HG03064 (cell line): Measurements from ENCODE around the gene RTCB.

Experiments used
- ATAC-seq: cut with Tn5 transposase; IDR thresholded peaks from one replicate; pipeline ENCODE4 v1.9.1; 2021; ENCODE audit warnings: low read depth; ENCODE audit not compliant: unreplicated experiment

The RTCB gene

DNA sequence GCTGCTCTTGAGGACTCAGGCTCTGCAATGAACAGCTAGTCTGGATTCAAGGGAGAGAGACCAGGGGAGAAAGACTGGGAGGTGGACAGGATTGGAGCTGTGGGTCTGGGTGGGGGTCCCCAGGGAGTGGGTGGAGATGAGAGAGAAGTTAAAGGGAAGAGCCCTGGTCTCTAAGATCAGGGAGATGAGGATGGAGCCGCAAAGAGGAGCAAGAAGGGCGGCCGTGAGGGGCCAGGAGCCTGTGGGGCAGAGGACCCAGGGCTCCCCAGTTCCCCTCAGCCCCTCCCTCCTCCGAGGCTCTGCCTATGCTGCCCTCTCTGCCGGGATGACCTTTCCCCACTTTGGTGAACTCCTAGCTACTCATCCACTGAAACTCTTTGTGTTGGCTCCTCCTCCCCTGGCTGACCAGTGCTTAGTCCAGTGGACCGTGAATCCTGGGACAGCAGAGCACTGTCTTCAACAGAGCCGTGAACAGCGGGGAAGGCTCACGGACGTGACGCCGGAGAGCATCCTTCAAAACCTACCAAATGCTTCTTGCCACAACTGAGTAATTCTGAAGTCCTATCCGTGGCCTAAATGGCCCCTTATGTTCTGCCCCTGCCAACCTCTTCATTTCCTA is 70.8 kb downstream of the RTCB start:
- no peak for ATAC-seq

DNA sequence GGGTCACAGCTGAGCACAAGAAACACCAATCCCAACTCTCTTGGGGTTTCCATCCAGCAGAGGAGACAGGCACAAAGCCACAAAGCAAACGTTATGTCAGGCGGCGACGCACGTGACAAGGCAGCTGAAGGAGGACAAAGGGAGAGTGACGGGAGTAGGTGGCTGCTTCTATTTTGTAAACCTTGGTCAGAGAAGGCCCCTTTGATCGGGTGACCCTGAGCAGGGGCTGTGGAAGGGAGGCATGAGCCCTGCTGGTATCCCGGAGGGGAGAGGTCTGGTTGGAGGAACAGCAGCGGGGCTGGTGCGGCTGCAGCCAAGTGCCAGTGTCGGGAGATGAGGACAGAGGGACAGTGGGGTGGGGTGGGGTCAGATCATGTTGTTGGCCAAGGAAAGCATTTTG is 71.6 kb downstream of the RTCB start:
- ATAC-seq, result no peak

DNA sequence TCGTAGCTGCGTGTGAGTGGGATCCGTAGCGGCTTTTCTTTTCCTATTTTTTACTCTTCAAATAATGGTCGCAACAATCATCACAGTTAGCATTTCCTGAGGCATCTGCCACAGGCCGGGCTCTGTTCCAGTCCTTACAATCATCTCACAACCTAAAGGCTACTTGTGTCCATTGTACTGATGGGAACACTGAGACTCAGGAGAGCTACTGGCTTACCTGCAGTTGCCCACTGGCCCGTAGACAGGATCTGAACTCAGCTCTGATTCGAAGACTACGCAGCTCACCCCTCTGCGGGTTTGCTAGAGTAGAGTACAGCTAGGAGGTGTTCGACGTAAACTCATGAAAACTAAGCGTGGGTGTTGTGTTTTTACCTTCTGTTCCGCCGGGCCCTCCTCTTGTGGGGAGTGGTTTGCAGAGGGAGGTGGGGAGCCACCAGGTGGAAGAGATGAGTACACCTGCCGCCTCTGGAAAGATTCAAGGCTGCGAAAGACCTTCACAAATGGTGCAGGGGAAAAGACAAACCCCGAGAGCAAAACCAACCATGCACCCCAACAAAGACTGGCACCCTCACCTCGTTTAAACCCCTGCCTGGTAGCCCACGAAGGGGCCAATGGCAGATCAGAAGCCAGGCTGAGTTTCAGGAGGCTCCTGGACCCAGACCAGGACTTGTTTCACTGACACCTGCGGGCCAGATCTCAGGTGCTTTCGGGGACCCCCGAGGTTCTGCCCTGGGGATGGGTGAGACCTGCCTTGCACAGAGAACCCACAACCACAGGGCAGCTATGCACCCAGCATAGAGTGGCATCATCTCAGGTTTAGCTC is 72.6 kb downstream of the RTCB start:
- ATAC-seq, result no peak

DNA sequence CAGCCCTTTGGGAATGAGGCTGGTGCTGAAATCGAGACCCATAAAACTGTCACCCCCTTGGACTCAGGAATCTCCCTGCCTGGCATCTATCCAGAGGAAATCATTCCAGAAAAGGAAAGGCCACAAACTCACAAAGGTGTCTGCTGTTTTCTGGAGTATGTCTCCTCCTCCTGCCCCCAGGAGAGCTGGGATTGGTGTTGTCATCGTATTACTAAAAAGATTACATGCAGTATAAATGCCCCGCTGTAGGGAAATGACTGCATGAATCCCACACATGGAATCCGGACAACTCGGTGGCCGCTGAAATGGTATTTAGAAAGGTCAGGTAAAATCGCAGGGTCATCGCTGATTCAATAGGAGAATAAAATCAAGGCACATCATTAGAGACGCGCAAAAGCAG is 73.3 kb downstream of the RTCB start:
- ATAC-seq, result no peak
